HG02678 (cell line): ENCODE results near the gene ZNF428.

Experiments used
- ATAC-seq: cut with Tn5 transposase; IDR thresholded peaks from one replicate; pipeline ENCODE4 v1.9.1; 2021; ENCODE audit warnings: mild to moderate bottlenecking, moderate library complexity; ENCODE audit not compliant: unreplicated experiment

Gene ZNF428

GRCh38 chr19:43569657-43570056 lies 49.8 kb downstream of the ZNF428 start:
- ATAC-seq, result no peak

- no peak for ATAC-seq
Measured at GRCh38 chr19:43564800-43565199, 54.6 kb downstream of the ZNF428 start.

GRCh38 chr19:43563816-43564457 lies 55.5 kb downstream of the ZNF428 start:
- ATAC-seq, result no peak

GRCh38 chr19:43562698-43563241 lies 56.7 kb downstream of the ZNF428 start:
- peak; percentile 67 for ATAC-seq

- no peak for ATAC-seq
Measured at GRCh38 chr19:43562226-43562697, 57.2 kb downstream of the ZNF428 start.

- no peak for ATAC-seq
Measured at GRCh38 chr19:43561139-43561970, 58.1 kb downstream of the ZNF428 start.

- no peak for ATAC-seq
Measured at GRCh38 chr19:43560687-43561086, 58.7 kb downstream of the ZNF428 start.
